GM06990 (cell line): Measurements from ENCODE around the gene OR52I1.
A peak's percentile ranks its signal among the peaks of the same experiment; 100 is the strongest.

Experiments used
- DNase-seq: peaks from one replicate; pipeline ENCODE4 v3.0.0-alpha.2; 2011; ENCODE audit not compliant: insufficient read length; ENCODE audit errors: extremely low read depth
- H3K27me3 ChIP-seq: replicated peaks from 2 replicates; pipeline ENCODE4 v1.6.0; 2011; ENCODE audit warnings: low read length; ENCODE audit not compliant: control insufficient read depth, insufficient read depth
- H3K36me3 ChIP-seq: 2 replicates; pipeline ENCODE4 v1.5.1; 2011; ENCODE audit warnings: low read length; ENCODE audit not compliant: control insufficient read depth, insufficient read depth
- H3K4me3 ChIP-seq: replicated peaks from 2 replicates; pipeline ENCODE4 v1.5.1; 2011; ENCODE audit warnings: low read depth, mild to moderate bottlenecking, control low read depth, low read length
- CTCF ChIP-seq: IDR thresholded peaks from 2 replicates; pipeline ENCODE4 v1.5.1; 2011; ENCODE audit warnings: low read length, control low read depth, mild to moderate bottlenecking, inconsistent platforms; ENCODE audit not compliant: insufficient read depth, poor library complexity, severe bottlenecking

OR52I1 gene

DNA sequence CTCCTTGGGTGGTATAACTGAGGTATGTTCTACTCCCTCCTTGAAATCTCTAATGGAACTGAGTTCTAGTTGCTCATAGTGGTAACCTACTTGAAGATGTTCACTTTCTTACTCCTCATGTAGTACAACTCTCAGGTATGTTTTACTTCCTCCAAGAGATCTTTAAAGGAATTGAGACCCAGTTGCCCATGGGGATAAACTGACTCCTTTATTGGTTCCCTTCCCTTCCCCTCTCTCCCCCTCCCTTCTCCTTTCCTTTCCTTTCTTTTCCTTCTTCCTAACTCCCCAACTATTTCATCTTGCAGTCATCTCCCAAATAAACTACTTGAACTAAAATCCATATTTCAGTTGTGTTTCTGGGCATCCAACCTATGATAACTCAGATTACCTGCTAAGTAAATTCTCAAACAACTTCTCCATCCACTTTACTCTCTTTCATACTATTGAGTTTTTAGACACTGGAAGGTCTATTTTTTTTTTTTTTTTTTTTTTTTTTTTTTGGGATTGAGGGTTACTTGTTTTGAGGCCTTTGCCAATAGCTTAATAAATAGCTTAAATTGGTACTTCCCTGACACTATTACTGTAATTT, 22.1 kb downstream of the OR52I1 start:
- 0 out of 2 replicates have a peak, but pooled peaks cover 1% of the 10 kb centered on the region for H3K27me3 ChIP-seq
- no peak for TF ChIP-seq CTCF
- DNase-seq: no peak
- no peaks in the 10 kb centered on the region for H3K36me3 ChIP-seq
- no peak overlapping the region for H3K4me3 ChIP-seq

GRCh38 chr11:4619514-4619913, 25.7 kb downstream of the OR52I1 start:
- Histone ChIP-seq H3K4me3 (no peak overlapping the region), H3K36me3 (no peaks in the 10 kb centered on the region), H3K27me3 (0 out of 2 replicates have a peak, but pooled peaks cover 1% of the 10 kb centered on the region)
- no peak for TF ChIP-seq CTCF
- no peak for DNase-seq

DNA sequence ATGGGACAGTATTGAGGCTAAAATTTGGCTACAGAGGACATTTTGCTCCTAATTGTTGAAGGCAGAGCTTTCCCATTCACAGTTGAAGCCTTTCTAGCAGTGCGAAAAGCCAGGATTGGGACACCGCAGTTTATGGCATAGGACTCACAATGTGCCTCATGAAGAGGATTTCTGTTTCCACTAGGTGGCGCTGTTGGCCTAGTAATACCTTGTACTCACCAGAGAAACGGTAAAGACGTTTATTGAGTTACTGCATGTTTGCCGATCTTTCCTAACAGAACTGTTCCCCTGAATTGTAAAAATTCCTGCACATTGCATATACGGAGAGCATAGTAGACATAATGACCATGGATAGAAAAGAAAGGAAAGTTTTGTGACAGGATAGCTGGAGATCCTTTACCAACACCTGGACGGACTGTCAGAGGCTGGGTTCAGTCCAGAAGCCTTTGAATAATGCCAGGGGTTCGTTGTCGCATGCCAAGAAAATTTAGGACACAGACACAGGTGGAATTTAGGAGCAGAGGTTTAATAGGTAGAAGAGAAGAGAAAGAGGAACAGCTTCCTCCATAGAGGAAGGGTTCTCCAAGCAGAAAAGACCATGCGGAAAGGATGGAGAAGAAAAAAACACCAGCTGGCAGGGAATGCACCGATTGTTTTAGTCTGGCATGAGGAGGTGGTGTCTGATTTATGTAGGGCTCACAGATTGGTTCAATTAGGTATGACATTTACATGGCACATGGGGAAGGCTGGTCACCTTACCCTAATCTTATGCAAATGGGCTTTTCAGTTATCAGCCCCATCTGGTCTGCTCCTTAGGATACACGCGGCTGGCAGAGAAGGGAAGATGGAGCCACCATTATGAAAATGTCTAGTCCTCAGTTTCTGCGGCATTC, 32.6 kb downstream of the OR52I1 start:
- Histone ChIP-seq H3K36me3 (no peaks in the 10 kb centered on the region), H3K27me3 (no peaks in the 10 kb centered on the region; the same call in none of the 2 replicates), H3K4me3 (no peak overlapping the region)
- peak; percentile 62 for TF ChIP-seq CTCF
- peak; percentile 24 for DNase-seq

DNA sequence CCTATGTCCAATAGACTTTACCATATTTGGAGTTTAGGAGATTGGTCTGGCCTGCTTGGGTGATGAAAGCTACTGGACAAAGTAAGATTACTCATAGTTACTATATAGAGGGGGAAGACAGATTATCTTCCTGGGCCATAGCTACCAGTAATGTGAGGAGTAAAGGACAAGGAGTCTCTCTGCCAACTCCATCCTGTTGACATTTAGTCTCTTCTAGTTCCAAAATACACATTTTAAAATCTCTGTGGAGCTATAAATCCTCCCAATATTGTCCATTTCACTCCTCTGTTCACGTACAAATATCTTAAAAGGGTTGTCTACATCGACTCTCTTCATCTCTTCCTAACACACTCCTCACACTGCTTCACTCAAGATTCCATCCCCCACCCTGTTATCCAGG, 42.3 kb downstream of the OR52I1 start:
- Histone ChIP-seq H3K4me3 (no peak overlapping the region), H3K27me3 (no peaks in the 10 kb centered on the region), H3K36me3 (no peaks in the 10 kb centered on the region)
- no peak for DNase-seq
- TF ChIP-seq CTCF: no peak

DNA sequence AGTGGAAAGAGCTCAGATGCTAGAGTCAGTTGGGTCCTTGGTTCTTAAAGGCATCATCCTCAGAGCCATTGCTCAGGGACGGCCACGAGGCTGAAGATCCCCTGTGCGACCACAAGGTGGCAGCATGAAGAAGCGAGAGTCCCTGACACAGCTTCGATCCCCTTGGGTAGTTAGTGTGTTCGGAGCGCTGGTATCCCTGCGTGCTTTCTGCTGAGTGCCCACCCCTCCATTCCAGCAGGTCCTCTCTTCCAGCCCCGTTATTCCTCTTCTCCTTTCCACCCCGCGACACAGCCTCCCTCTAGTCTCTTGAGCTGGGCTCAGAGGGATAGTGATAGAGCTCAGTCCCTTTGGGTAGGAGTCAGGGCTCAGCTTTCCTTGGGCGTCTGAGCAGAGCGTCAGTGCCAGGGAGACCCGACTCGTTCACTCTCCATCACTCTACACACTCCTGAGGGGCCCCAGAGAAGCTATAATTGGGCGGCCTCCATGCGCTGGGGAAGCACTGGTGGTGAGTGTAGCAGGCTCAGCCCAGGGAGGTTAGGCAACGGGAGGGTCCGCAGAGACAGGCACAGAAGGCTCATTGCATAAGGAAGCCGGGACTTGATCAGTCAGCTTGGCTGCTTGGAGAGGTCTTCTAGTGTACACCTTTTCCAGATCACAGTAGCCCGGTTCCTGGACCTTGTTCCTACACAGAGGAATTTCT, 43.3 kb downstream of the OR52I1 start, which contains the start of gene OR51D1:
OR51D1 (plus strand) TSS at position 516 of the 700 bp plus-strand sequence. CDS start 2,314 bp downstream, outside the sequence.
- peak; percentile 22 for DNase-seq
- H3K36me3 ChIP-seq: no peaks in the 10 kb centered on the region
- H3K27me3 ChIP-seq: no peaks in the 10 kb centered on the region
- TF ChIP-seq CTCF: peak; percentile 90
- H3K4me3 ChIP-seq: no peak within 1 kb of the TSS
